DOHH2 (cell line): ENCODE results near the gene NLGN1.

Experiments used
- EZH2phosphoT487 ChIP-seq: fragments of 200-600 bp; sonication (generic); IDR thresholded peaks from 2 replicates; pipeline ENCODE4 v1.6.1; 2017; ENCODE audit warnings: borderline replicate concordance, mild to moderate bottlenecking, antibody characterized with exemption, low read length, moderate library complexity, mixed read lengths
- TF ChIP-seq, protein P1 (sequence below): fragments of 200-600 bp; sonication (generic); IDR thresholded peaks from one replicate; pipeline ENCODE4 v1.5.1; 2014; ENCODE audit warnings: antibody characterized with exemption, mild to moderate bottlenecking, low read depth, low read length; ENCODE audit not compliant: poor library complexity, severe bottlenecking

DNA sequence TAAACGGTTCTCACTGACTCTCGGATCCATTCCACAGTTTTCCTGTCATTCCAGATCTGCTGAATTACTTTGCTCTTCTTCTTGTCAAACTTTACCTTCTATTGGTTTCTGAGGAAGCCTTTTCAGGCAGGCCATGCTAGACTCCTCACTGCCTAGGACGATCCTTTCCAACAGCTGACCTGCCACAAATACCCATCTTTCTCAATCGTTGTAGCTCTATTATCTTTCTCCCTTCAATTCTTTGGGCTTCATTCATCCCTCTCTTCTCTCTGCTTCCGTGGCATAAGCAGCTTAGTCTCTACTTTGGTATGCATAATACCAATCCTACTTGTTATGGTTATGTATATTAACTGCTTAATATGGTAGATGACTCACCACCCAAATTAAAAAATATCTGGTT lies 421.8 kb downstream of the NLGN1 start:
- TF ChIP-seq, protein P1, sequence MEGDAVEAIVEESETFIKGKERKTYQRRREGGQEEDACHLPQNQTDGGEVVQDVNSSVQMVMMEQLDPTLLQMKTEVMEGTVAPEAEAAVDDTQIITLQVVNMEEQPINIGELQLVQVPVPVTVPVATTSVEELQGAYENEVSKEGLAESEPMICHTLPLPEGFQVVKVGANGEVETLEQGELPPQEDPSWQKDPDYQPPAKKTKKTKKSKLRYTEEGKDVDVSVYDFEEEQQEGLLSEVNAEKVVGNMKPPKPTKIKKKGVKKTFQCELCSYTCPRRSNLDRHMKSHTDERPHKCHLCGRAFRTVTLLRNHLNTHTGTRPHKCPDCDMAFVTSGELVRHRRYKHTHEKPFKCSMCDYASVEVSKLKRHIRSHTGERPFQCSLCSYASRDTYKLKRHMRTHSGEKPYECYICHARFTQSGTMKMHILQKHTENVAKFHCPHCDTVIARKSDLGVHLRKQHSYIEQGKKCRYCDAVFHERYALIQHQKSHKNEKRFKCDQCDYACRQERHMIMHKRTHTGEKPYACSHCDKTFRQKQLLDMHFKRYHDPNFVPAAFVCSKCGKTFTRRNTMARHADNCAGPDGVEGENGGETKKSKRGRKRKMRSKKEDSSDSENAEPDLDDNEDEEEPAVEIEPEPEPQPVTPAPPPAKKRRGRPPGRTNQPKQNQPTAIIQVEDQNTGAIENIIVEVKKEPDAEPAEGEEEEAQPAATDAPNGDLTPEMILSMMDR, result no peak
- no peak for TF ChIP-seq EZH2phosphoT487
